ENCODE results near the gene KCTD7.
A peak's percentile ranks its signal among the peaks of the same experiment; 100 is the strongest.
"Not testable (repeated sequence)": the region's sequence is repeated elsewhere in the genome, so short reads cannot be mapped to it uniquely, and the experiment has no call there.

KCTD7 gene

GRCh38 chr7:66667023-66667728, 38.5 kb downstream of the KCTD7 start:
- no peak for TF ChIP-seq CTCF (conservative IDR thresholded peaks at IDR 0.05; ENCODE audit: control insufficient read depth, insufficient read depth, low read depth, low read length)
- DNase-seq (ENCODE audit: low read depth), result no peak
- H3K4me3 ChIP-seq (ENCODE audit: control insufficient read depth, low read depth, low read length), result no peak overlapping the region

- DNase-seq (ENCODE audit: low read depth), result no peak
- TF ChIP-seq CTCF (conservative IDR thresholded peaks at IDR 0.05; ENCODE audit: control insufficient read depth, insufficient read depth, low read depth, low read length), result no peak
- H3K4me3 ChIP-seq (ENCODE audit: control insufficient read depth, low read depth, low read length), result no peak overlapping the region
Measured at GRCh38 chr7:66668112-66668511, 39.4 kb downstream of the KCTD7 start.

DNA sequence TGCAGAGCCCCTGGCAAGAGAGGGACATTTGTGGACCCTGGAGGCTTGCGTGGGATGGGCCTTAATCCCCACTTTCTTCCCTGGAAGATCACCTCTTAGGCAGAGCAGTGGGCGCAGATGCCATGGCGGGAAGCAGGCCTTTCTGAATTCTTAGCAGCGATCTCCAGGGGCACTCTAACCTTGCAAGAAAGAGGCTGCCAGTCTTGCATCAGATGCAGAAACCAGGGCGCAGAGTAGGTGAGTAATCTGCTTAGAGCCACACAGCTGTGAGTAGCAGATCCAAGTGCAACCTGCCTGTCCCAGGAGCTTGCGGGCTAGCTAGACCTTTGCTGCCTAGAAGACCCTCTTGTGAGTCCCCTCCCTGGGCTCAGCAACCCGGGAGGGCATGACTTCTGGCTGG, 40.0 kb downstream of the KCTD7 start:
- no peak overlapping the region for H3K4me3 ChIP-seq (ENCODE audit: control insufficient read depth, low read depth, low read length)
- no peak for DNase-seq (ENCODE audit: low read depth)
- TF ChIP-seq CTCF (conservative IDR thresholded peaks at IDR 0.05; ENCODE audit: control insufficient read depth, insufficient read depth, low read depth, low read length), result no peak

DNA sequence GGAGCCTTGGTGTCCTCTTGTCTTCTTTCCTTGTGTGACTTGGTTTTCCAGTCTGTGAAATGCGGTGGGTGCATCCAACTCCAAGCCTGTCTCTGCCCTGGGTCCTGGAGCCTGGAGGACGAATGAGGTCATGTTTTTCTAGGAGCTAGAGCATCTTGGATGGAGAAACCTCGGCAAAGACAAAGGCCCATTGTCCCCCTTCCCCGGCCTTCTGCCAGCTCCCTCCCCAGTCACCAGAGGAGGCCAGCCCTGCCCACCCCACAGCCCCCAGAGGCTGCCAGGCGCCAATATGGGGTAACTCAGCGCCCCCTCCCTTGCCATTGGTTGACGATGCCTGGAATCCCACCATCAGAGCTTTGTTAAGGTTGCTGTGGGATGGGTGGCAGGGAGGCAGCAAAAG, 40.4 kb downstream of the KCTD7 start:
- DNase-seq (ENCODE audit: low read depth), result no peak
- TF ChIP-seq CTCF (conservative IDR thresholded peaks at IDR 0.05; ENCODE audit: control insufficient read depth, insufficient read depth, low read depth, low read length), result no peak
- H3K4me3 ChIP-seq (ENCODE audit: control insufficient read depth, low read depth, low read length), result no peak overlapping the region

- H3K4me3 ChIP-seq (ENCODE audit: control insufficient read depth, low read depth, low read length), result no peak overlapping the region
- TF ChIP-seq CTCF (conservative IDR thresholded peaks at IDR 0.05; ENCODE audit: control insufficient read depth, insufficient read depth, low read depth, low read length), result no peak
- DNase-seq (ENCODE audit: low read depth), result no peak
Measured at GRCh38 chr7:66669496-66669895, 40.8 kb downstream of the KCTD7 start.

- H3K4me3 ChIP-seq (ENCODE audit: control insufficient read depth, low read depth, low read length), result no peak overlapping the region
- no peak for TF ChIP-seq CTCF (conservative IDR thresholded peaks at IDR 0.05; ENCODE audit: control insufficient read depth, insufficient read depth, low read depth, low read length)
- no peak for DNase-seq (ENCODE audit: low read depth)
Measured at GRCh38 chr7:66671034-66671433, 42.4 kb downstream of the KCTD7 start.

GRCh38 chr7:66671486-66671885, 42.8 kb downstream of the KCTD7 start:
- DNase-seq (ENCODE audit: low read depth), result not testable (repeated sequence)

DNA sequence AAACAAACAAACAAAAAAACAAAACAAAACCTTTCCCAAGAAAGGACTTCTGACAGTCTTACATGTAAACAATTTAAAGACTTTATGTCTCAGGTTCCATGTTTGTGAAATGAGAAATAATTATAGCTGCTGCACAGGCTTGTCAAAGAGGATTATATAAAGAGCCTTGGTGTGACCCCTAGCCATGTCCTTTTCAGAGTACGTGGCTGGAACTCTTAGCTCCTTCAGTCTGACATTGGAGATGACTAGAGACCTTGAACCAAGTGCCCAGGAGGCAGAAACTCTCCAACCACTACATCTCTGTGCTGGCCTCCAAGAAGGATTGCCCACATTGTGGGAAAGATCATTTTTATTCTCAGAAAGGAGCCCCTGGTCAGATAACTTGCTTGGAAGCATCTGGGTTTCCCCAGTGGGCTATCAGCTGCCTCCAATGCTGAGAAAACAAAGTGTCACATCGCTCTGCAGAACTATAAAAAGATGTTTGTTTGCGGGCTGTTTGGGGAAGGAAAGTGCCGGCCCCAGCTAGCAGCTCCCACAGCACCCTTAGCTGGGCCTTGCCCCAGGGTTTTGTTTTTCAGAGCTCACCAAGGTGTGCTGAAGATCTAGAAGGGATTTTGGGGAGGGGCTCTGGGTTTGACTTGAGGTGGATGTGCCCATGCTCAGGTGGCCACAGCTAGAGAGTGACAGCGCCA, 43.9 kb downstream of the KCTD7 start:
- DNase-seq (ENCODE audit: low read depth); H3K4me3 ChIP-seq (ENCODE audit: control insufficient read depth, low read depth, low read length): not testable (repeated sequence)

More at GRCh38 chr7:66671486-66671885, 42.8 kb downstream of the KCTD7 start:
- H3K4me3 ChIP-seq (ENCODE audit: control insufficient read depth, low read depth, low read length), result not testable (repeated sequence)

DNA sequence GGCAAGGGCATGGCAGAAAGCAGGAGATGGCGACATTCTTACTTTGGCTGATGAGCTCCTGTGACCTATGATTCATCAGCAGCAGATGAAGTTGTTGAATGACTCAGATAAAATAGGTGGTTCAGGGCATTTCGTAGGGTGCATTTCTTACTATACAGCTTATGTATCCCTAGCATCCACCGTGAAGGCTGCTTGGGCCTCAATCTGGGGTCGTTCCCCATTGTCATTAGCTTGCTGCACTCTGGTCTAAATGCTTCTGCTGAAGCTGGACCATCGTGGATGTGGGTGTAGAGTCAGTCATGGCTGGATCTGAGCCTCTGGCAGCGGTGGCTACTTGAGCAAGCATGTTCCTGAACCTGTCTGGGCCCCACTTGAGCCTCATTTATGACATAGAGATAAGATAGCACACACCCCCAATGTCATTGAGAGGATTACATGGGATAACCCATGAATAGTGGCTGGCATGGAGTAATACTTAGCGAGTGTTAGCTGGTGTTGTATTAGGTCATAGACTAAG, 44.5 kb downstream of the KCTD7 start:
- DNase-seq (ENCODE audit: low read depth), result peak; percentile 40
- not testable (repeated sequence) for H3K4me3 ChIP-seq (ENCODE audit: control insufficient read depth, low read depth, low read length)
